Measurements from ENCODE around the gene CSNK2A1.
"Not testable (repeated sequence)": the region's sequence is repeated elsewhere in the genome, so short reads cannot be mapped to it uniquely, and the experiment has no call there.

Gene CSNK2A1

DNA sequence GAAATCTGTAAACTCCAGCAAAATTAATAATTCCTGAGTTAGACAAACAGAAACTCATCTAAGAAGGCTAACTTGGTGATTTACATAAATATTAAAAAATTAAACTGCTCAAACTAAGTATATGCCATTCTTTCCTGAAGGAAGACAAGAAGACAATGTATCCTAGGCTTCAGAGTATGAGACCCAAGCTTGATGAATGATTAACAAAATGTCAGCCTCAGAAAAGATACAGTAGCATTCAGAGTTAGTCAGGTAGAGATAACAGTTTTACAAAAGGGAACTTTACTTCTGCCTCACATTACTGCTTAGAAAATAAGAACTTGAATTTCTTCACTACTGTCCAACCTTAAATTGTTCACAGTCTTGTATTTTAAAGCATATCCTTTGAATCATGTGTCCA, 12.0 kb downstream of the CSNK2A1 start:
- no peak for DNase-seq

DNA sequence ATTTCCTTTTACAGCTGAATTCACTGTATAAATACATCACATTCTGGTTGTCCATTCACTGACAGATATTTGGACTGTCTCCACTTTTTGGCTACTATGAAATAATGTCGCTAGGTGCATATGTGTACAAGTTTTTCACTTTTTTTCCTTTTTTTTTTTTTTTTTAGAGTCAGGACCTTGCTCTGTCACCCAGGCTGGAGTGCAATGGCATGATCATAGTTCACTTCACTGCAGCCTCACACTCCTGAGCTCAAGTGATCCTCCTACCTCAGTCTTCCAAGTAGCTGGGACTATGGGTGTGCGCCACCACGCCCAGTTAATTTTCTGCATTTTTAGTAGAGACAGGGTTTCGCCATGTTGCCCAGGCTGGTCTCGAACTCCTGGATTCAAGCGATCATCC, 13.3 kb downstream of the CSNK2A1 start:
- no peak for DNase-seq

DNA sequence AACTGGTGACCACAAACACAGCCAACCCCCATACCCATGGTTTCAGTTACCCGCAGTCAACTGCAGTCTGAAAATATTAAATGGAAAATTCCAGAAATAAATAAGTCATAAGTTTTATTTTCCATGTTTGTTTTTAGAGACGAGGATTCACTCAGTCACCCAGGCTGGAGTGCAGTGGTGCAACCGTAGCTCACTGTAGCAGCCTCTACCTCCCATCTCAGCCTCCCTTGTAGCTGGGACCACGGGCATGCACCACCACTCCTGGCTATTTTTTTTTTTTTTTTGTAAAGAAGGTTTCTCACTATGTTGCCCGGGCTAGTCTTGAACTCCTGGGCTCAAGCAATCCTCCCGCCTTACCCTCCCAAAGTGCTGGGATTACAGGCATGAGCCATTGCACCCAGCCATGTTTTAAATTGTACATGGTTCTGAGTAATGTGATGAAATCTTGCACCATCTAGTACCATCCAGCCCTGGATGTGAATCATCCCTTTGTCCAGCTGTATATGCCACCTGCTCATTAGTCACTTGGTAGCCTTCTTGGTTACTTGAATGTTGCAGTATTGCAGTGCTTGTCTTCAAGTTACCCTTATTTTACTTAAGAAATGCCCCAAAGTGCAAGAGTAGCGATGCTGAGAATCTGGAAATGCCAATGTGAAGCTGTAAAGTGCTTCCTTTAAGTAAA, 14.5 kb downstream of the CSNK2A1 start:
- no peak for DNase-seq

DNA sequence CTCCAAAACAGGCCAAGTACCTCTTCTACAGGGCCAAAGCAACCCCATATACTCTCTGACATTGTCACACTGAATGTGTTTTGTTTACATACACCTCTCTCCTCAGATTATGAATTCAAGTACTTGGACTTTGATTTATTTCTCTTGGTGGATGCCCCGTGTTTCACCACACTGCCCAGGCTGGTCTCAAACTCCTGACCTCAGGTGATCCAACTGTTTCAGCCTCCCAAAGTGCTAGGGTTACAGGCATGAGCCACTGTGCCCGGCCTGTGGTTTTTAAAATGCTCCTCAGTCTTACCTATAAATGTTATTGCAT, 16.1 kb downstream of the CSNK2A1 start:
- no peak for DNase-seq

DNA sequence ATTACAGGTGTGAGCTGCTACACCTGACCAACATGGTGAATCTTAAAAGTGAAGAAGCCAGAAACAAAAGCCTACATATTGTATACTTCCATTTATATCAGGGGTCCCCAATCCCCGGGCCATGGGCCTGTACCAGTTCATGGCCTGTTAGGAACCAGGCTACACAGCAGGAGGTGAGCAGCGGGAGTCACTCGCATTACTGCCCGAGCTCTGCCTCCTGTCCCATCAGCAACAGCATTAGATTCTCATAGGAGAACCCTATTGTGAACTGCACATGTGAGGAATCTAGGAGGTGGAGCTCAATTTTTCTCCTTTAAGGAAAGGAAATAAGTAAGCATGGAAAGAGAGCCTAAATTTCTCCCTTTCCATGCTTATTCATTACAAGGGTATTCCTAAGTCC, 21.7 kb downstream of the CSNK2A1 start:
- no peak for DNase-seq

DNA sequence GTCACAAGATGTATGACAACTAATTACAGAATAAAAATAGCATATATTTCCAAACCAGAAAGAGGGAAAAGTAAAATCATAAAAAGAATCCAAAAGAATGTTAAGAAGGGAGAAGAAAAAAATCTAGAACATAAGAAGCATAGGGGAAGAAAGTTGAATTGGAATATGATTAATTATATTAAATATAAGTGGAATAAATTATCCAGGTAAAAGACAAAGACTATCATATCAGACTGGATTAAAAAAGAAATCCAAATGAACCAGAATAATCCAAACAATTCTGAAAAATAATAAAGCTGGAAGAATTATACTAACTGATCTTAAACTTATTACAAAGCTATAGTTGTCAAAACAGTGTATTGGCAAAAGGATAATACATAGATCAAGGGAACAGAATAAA, 23.6 kb downstream of the CSNK2A1 start:
- no peak for DNase-seq

DNA sequence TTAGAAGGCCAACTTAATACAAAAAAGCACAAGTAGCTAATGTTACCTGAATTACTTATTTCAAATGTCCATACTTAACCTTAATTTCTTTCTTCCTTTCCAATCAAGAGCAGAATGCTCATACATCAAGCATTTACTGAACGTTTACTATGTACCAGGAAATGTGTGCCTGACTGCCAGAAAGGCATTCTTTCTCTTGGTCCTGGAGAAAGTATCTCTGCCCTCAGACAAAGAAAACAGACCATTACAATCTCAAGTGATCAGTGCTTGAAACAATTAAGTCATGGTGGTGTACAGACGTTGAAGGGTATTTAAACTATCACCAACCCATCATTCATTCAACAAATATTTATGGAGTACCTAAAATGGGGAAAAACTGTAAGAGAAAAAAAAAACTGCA, 26.4 kb downstream of the CSNK2A1 start:
- no peak for DNase-seq

DNA sequence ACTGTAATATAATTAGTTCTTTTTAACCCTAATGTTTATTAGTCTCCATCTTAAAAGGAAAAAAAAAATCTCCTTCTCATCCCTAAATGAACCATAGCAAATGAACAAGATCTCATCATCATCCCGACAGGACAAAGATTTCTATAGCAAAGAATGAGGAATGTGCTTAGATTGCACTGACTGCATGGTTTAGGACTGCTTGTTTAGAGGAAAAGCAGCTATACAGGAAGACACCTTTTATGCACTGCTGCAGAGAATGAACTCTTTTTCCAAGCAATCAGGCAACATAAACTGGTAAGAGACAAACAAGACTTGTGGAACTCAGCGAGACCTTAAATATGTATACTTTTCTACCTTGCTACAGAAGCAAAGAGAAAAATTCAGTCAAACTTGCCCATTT, 26.8 kb downstream of the CSNK2A1 start:
- no peak for DNase-seq

DNA sequence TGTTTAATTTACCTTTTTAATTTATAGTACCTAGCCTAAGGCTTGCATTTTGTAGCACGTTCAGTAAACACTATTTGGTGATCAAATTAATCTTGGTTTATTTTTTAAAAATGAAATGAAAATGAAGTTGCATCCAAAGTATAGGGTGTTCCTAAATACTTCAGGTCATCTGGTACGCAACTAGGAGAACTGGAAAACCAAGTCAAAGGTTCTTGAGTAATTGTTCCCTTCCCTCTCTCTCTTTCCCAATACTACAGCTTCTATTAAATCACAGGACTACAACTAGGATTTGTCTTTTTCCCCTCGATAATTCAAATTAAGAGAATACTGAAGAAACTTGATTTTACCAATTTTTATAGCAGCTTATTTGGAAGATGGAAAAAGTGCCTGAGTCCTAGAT, 27.9 kb downstream of the CSNK2A1 start:
- no peak for DNase-seq

DNA sequence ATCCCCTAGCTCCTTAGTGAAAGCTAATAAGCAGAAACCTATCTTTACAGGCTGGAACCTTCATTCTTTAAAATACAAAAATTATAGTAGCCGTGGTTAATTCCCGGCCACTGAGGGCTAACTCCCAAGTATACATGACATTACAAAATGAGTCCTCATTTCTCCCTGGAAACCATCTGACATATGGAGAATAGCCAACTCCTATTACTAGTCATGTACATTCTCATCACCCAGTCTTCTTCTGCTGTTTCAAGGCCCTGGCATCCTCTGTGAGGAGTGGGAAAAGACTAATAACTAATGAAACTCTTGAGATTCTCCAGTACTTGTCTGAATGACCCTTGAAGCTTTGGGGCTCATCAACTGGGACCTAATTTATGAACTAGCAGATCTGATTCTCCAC, 30.2 kb downstream of the CSNK2A1 start:
- no peak for DNase-seq

DNA sequence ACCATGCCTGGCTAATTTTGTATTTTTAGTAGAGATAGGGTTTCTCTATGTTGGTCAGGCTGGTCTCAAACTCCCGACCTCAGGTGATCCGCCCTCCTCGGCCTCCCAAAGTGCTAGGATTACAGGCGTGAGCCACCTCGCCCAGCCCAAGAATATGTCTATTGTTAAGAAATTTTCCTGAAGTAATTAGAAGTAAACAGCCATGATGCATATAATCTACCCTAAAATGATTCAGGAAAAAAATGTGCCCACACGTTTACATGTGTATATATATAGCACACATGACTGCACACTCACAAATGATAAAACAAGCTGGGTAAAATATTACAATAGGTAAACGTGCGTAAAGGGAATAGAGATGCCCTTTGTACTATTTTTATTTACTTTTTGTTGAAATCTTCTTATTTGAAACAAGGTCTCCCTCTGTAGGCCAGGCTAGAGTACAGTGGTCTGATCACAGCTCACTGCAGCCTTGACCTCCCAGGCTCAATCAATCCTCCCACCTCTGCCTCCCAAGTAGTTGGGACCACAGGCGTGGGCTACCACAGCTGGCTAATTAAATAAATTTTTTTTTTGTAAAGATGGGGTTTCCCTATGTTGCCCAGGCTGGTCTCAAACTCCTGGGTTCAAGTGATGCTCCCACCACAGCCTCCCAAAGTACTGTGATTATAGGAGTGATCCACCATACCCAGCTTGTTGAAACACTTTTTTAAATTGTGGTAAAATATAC, 33.1 kb downstream of the CSNK2A1 start:
- not testable (repeated sequence) for DNase-seq

DNA sequence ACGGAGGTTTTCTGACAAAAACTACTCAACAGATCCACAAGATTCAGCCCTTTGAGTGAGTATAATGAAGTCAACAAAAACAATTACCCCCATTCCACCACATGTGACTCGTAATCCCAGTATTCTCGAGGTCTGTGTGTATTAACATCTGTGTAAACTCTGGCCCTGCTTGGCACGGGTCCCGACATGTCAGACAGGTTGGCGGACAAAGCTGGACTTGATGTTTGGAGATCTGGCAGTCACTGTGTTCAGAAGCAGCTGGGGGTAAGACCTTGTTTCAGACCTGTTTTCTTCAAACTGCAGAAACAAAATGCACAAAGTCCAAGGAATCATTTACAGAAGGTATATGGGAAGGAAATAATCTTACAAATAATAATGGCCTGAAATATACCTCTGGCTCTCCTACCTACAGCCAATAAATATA, 35.2 kb downstream of the CSNK2A1 start:
- DNase-seq, result not testable (repeated sequence)

DNA sequence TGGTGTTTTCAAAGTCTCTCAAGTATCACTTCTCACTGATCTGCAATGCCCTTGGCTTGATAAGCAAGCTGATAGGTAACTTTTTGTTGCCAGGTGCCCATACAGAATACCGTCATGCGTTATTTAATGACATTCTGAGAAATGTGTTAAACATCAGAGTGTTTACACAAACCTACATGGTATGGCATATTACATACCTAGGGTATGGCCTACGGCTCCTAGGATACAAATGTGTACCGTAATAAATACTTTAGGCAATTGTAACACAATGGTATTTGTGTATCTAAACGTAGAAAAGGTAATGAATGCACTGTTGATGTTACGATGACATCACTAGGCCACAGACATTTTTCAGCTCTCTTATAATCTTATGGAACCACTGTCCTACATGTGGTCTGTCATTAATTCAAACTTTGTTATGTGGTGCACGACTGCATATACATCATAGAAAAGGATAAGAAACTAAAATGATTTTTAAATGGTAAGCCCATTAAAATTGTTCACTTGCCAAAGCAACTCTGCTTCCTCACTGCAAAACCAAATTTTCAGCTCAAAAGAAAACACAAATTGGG, 35.7 kb downstream of the CSNK2A1 start:
- no peak for DNase-seq

DNA sequence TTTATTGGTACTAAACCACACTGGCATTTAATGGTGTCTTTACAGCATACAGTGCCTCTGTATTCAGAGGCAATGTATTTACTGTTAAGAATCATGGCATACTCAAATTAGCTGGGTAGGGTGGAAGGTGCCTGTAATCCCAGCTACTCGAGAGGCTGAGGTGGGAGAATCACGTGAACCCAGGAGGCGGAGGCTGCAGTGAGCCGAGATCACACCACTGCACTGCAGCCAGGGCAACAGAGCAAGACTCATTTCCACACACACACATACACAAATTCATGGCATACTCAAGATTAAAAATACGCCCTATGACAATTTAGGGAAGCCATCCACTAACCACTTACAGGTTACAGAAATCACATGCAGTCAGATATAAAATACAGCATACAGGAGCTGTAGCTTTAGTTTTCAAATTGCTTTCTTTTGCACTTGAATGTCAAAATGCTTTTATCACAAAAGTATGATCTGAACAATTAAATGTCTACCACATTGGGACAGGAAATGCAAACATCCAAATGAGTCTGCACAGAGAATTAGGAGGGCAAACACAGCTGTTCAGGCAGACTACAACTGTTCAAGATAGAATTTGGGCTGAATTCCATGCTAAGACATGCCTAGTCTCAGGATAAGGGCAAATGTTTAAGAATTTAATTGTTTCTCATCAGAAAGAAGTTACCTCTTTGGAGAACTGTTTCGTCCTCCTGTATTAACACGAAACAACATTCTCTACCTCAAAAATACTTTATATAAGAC, 36.4 kb downstream of the CSNK2A1 start:
- no peak for DNase-seq

DNA sequence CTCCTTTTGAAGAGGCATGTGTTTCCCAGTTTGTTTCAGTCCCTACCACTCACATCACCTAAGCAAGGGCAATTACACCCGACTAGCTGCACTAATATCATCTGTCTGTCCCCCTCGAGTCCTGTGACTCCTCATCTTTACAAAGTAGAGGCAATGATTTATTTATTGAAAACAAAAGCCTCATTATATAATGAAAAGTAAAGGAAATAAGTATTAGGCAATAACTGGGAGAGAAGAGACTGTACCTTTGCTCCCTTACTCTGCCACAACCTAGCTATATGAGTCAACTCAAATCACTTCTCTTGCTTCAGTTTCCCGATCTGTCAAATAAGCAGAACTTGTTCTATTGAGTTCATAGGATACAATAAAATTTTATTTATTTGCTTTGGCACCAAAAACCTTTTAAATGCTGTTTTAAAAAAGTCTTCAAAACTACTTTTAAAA, 38.9 kb downstream of the CSNK2A1 start:
- no peak for DNase-seq

DNA sequence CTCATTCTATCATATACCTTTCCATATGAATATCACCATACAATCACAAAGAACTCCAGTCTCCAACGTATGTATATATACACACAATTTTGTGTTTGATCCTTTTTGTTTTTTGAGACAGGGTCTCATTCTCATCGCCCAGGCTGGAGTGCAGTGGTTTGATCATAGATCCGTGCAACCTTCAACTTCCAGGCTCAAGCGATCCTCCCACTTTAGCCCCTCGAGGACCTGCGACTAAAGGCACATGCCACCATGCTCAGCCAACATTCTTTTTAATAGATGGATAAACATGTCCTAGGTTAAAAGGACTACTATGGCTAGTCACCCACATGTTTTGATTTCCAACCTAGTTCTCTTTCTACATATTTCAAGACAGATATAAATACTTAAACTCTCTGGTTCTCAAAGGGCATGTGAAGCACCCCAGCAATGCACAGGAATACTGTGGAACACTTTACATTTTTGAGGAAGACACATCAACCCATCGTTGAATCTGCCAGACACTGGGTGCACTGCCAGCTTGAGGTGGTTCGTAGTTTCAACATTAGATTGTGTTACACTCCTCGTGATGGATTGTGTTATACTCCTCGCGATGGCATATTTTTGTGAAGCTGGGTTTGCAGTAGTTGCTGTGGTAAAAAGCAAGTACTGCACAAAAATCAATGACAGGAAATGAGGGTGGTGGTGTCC, 40.4 kb downstream of the CSNK2A1 start:
- DNase-seq, result no peak

DNA sequence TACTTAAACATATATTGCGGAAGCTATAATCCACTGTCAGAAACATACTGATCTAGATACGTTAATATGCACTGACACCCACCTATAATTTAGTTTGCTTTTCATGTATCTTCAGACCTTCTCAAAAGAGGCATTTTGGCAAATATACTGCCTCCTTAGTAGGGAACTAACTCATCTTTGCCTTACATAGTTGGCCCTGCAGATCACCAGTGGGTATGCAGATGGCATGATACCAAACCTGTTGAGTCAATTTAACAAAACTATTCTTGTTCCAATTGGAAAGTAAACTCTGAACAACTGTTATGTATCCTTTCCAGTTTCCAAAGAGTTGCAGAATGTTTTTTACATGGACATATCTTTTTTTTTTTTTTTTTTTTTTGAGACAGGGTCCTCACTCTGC, 45.6 kb downstream of the CSNK2A1 start:
- no peak for DNase-seq

DNA sequence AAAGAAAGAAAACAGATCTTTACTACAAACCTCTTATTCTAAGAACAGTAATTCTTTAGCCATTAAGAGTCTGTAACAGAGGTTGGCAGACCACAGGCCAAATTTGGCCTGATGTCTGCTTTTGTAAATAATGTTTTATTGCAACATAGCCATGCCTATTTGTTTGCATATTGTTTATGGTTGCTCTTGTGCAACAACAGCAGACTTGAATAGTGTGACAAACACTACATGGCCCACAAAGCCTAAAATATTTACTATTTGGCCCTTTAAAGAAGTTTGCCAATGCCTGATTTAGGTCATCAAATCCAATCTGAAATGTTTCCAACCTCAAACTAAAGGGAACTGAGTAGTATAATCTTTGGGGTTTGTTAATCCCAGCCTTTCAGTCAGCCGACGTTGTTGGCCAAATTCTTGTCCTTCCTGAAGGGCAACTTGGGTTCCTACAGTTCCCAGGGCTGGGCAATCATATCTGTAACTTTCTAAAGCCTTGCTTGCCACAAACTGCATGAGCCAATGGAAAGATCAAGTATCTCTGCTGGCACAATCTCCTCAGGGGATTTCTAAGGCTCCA, 47.4 kb downstream of the CSNK2A1 start:
- no peak for DNase-seq

DNA sequence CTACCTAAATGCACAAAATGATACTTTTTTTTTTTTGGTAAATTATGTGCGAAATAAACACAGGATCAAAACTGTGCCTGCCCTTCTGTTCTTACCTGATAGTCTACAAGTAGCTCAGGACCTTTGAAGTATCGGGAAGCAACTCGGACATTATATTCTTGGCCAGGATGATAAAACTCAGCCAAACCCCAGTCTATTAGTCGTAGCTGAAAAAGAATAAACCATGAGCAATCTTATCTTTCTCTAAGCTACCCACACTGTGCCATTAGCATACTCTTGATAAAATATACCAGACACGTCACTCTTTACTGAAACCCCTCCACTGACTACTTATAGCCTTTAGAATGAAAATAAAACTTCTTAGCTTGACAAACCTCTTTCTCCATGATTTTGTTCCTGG, 51.4 kb downstream of the CSNK2A1 start:
- DNase-seq, result no peak

DNA sequence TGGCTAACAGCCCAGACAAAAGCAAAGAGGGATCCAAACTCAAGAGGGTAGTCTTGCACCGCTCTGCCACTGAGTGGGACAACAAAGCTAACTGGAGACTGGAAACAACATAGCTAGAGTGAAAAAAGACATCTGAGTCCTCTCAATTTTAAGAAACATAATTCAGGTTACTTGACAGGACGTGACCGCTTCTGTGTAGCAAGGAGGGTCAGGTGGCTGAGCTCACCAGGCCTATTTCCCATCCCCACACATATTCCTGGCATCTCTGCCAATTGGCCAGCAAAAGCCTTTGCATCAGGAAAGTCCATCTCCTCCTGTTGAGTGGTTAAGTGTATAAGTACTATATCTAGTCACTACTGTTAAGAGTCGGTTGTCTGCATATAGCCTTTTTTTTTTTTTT, 55.9 kb downstream of the CSNK2A1 start:
- DNase-seq, result no peak

DNA sequence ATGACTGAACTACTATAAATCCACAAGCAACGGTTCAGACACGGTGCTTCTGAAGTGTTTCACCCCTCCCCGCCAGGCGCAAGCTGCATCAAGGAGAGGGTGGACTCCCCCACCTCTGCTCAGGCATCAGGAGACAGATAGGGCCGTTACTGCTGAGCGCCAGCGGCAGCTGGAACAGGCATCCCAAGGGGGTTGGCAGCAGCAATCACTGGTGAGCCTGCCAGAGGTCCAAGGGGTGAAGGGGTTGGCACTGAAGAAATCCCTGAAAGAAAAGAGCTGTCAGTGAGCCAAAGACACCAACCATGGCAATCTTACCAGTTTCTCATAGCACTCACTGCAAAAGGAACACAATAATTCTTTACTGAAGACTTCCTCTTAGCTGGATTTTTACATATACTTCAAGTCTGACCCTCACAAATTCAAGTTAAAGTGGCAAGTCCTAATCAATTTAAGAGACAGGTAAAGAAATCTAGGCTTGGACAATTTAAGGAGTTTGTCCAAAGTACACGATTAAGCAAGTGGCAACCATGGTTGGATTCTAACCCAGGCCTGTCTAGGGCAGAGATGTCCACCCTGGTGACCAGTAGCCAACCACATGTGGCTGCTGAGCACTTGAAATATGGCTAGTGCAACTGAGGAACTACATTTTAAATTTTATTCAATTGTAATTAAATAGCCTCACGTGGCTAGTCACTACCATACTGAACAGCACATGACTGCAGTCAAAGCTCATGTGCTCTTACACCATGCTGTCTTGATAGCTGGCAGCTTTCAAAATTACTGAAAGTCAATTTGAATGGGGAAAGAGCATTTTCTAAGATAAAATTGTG, 59.6 kb downstream of the CSNK2A1 start:
- no peak for DNase-seq

DNA sequence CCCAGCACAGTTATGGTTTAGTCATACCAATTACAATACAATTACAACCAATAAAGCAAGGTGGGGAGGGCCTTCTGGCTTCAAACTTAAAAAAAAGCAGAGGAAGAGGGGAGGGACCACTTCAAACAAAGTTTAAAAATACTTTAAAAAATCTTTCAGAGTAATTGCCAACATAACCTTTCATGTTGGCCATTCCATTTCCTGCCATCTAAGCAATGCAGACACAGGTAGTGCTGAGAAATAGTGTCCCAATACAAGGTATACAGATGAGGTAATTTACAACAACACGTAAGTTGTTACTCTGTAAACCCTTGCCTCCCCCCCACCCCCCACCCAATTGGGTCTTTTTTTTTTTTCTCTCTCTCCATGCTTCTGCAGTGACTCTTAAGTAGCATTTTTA, 62.4 kb downstream of the CSNK2A1 start:
- DNase-seq, result no peak

Measured in NCI-H2081 treated with DMSO at 0.1 percent for 48 hours (cell line).